RWPE1 (cell line): ENCODE results near the gene UBXN7.

Source experiments
- CTCF ChIA-PET: fragments of 350-600 bp; sonication (Branson Sonifier 250); formaldehyde crosslinking; extraction: SDS; loops from one replicate; lab custom pipeline; 2021; lab: Yijun Ruan, JAX
- POLR2A ChIA-PET: fragments of 400-600 bp; formaldehyde crosslinking; extraction: SDS; loops from one replicate; lab custom pipeline; 2020; ENCODE audit warnings: antibody characterized with exemption; ENCODE audit not compliant: low non-redundant PET; lab: Yijun Ruan, JAX
- DNase-seq: peaks from one replicate; pipeline ENCODE4 v3.0.0; 2012; ENCODE audit warnings: low spot score
- H3K27ac ChIP-seq: fragments of 450-650 bp; 2 replicates; pipeline ENCODE4 v1.5.1; 2017
- CTCF ChIP-seq: fragments of 450-650 bp; conservative IDR thresholded peaks from 2 replicates; pipeline ENCODE4 v1.5.1; 2017; ENCODE audit warnings: low read depth, mild to moderate bottlenecking

The UBXN7 gene

GRCh38 chr3:196341137-196341536, 91.1 kb downstream of the UBXN7 start:
- TF ChIP-seq CTCF, result no peak
- peak overlapping the region; percentile 40; the same call in 1 of the 2 replicates for H3K27ac ChIP-seq
- POLR2A ChIA-PET, result no interaction called here
- DNase-seq, result peak; percentile 40
- CTCF ChIA-PET, result interaction anchor here (0.5 to 0.6 kb wide), 2 partner anchors 43 to 1067 kb away, joined by 3 read pairs; no protein-coding TSS in a partner anchor

GRCh38 chr3:196340466-196340865, 91.8 kb downstream of the UBXN7 start:
- no peak for DNase-seq
- no peak overlapping the region for H3K27ac ChIP-seq
- ChIA-PET CTCF (no interaction called here), POLR2A (no interaction called here)
- TF ChIP-seq CTCF, result no peak

GRCh38 chr3:196339493-196340254, 92.6 kb downstream of the UBXN7 start:
- DNase-seq, result no peak
- peak overlapping the region; percentile 90 for H3K27ac ChIP-seq

GRCh38 chr3:196339044-196339443, 93.2 kb downstream of the UBXN7 start:
- DNase-seq, result no peak
- ChIA-PET CTCF (interaction anchor here (0.6 to 0.9 kb wide), 3 partner anchors 10 to 270 kb away, joined by 3 to 6 read pairs (median 3); no protein-coding TSS in a partner anchor), POLR2A (interaction anchor here (1.0 kb wide), 1 partner anchor 19 kb away, joined by 4 read pairs; no protein-coding TSS in a partner anchor)
- H3K27ac ChIP-seq, result peak overlapping the region; percentile 90
- no peak for TF ChIP-seq CTCF

More at GRCh38 chr3:196339493-196340254, 92.6 kb downstream of the UBXN7 start:
- ChIA-PET POLR2A (interaction anchor here (0.7 kb wide), 1 partner anchor 50 kb away, joined by 8 read pairs; no protein-coding TSS in a partner anchor), CTCF (interaction anchor here (0.9 kb wide), 1 partner anchor 9 kb away, joined by 6 read pairs; no protein-coding TSS in a partner anchor)
- TF ChIP-seq CTCF, result no peak

GRCh38 chr3:196336319-196337145, 95.7 kb downstream of the UBXN7 start:
- peak; percentile 57 for DNase-seq
- TF ChIP-seq CTCF, result no peak
- ChIA-PET POLR2A (interaction anchor here (0.6 kb wide), 1 partner anchor 470 kb away, joined by 5 read pairs; no protein-coding TSS in a partner anchor), CTCF (no interaction called here)
- peak overlapping the region; percentile 24 for H3K27ac ChIP-seq

- CTCF ChIA-PET, result no interaction called here
- DNase-seq, result no peak
- peak overlapping the region; percentile 24; the same call in 1 of the 2 replicates for H3K27ac ChIP-seq
- TF ChIP-seq CTCF, result no peak
- POLR2A ChIA-PET, result no interaction called here
These were observed 96.7 kb downstream of the UBXN7 start for GRCh38 chr3:196335503-196335948.
